EL (cell line): ENCODE measurements around the gene ANKRD62.
"Not testable (repeated sequence)": the region's sequence is repeated elsewhere in the genome, so short reads cannot be mapped to it uniquely, and the experiment has no call there.

Experiments
- DNase-seq: peaks from one replicate; pipeline ENCODE4 v3.0.0-alpha.2; 2016

ANKRD62 gene

DNA sequence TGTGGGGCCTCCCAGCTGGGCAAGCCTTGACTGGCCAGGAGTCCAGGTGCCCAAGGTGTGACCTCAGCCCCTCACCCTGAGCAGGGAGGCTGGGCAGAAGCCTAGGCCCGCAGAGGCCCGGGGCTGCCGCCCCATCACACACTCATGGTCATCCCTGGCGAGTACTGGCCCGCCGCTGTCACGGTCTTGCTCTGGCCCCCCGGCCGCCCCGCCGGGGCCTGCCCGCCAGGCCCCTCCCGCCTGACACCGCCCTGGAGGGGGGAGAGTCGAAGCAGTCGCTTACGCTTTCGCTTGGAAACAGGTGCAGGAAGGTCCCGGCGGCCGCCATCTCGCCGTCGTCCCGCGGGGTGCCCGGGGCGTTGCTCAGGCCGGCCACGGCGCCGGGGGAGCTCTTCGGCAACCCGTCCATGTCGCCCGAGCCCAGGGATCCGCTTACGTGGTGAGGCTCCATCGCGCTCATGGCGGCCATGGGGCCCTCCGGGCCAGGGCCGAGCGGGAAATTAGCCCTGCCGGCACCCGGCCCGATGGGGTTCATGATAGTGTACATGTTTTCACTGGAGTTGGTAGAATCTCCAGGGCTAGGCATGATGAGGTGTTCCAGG lies 26.6 kb upstream of the ANKRD62 start:
- DNase-seq, result no peak

- no peak for DNase-seq
These were observed 26.0 kb upstream of the ANKRD62 start for GRCh38 chr18:12067671-12068070.

DNA sequence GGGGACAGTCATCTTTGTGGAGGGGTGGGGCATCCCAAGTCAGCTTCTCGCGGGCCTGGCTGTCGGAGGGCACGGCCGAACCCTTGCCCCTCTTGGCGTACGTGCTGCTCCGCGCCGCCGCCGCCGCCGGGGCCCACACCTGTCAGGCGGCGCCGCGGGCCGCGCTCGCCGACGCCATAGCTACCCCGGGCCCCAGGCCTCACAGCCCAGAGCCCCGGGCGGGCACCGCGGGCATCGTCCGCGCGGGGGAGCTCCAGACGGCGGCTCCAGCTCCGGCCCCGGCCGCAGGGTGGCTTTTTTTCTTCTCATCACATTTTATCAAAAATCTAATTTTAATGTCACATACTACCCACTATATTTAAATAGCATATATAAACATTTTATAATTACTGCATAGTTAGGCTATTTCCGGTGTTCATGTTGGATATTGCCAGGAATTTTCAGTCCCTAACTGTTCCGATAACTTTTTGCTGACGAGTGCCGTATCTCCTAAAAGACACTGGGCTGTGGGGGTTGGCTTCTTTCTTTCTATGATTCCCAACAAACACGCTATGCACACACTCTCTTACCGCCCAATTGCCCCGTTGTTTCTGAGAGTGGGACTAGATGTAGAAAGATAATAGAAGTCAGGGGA lies 25.2 kb upstream of the ANKRD62 start:
- DNase-seq, result not testable (repeated sequence)

- no peak for DNase-seq
These were observed 24.7 kb upstream of the ANKRD62 start for GRCh38 chr18:12068950-12069320.

DNA sequence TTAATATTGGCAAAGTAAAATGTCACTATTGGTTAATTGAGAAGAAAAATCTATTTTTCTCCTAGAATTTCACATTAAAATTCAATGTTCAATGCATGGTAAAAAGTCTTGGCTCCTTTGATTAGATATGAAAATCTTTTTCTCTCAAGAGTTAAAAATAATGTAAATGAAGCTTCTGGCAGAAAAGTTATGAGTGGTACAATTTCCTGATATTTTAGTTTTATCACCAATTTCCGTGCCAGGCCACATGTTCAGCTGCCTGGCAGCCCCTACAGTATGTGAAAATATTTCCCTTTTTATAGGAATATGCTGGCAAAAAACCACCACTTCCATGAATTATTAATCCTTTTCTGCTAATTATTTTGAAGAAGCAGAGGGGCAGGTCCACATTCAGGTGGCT lies 22.6 kb upstream of the ANKRD62 start:
- DNase-seq, result not testable (repeated sequence)

GRCh38 chr18:12072996-12073395 lies 20.6 kb upstream of the ANKRD62 start:
- no peak for DNase-seq

DNA sequence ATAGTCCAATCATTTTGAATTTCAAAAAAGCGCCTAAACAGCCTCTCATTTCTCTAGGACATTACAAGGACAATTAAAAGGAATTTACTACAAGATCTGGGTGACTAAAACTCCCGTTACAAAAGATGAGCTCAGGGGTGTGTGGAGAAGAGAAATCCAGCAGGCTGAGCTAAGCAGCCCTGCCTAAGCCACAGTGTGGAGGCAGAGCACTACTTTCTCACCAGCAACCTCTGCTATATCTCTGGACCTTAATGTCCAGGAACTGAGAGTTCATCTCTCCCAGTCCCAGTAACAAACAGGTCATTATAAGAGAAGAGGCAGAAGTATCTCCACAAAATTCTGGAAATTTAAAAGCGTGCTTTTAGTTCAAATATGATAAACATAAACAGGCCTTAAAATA lies 18.9 kb upstream of the ANKRD62 start:
- no peak for DNase-seq

GRCh38 chr18:12076424-12077140 lies 17.1 kb upstream of the ANKRD62 start:
- peak; percentile 21 for DNase-seq

- not testable (repeated sequence) for DNase-seq
These were observed 15.6 kb upstream of the ANKRD62 start for GRCh38 chr18:12077994-12078393.

GRCh38 chr18:12079491-12080237 lies 14.0 kb upstream of the ANKRD62 start:
- DNase-seq, result peak; percentile 49

DNA sequence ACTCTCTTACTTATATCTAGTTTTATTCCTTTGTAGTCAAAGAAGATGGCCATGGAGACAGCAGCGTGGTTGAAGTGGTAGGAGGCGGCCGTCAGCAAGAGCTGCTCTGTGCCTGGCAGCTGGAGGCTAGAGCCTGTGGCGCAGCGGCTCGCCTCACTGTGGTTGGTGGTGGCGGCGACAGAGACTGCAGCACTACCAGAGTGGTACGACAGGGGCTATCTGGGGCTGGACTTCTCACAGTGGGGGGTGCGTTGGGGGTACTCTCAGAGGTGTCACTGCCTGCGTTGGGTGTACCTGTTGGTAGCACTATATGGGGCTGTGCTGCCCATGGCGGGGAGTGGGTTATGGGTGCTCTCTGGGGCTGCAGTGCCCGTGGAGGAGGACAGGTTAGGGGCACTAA lies 8.5 kb upstream of the ANKRD62 start:
- no peak for DNase-seq

DNA sequence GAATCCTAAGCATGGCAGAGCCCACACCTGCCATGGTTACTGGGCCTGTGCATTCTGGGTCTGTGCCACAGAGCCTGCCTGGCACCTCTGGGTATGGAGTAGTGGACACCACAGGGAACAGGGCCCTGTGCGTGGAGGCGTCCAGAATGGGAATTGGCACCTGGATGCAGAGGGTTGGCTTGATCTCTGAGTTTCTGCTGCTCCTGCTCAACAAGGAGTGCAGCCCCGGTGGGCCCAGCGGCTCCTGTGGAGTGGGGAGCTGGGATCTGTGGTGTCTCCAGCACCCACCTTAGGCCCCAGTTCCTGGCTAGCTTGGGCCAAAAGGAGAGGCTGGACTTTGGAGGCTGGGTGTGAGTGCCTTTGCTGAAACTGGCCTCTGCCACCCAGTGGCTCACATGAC lies 7.9 kb upstream of the ANKRD62 start:
- DNase-seq, result no peak

DNA sequence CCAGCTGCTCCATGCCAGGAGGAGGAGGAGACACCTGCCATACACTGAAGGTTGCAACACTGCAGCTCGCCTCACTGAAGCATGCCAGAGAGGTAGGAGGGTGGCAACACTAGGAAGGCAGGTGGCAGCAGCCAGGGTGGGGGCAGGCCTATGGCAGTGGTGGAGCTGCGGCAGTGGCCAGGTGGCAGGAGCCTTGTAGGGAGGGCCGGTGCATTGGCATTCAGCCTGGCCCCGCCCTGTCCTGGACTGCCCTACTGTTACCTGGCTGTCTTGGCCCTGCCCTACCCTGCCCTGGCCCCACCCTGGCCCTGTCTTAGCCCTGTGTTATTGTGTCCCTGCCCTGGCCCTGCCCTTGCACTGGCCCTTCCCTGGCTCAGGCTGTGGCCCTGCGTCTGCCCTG lies 7.4 kb upstream of the ANKRD62 start:
- DNase-seq, result no peak

GRCh38 chr18:12086677-12087470 lies 6.8 kb upstream of the ANKRD62 start:
- no peak for DNase-seq

GRCh38 chr18:12087471-12088025 lies 6.1 kb upstream of the ANKRD62 start:
- DNase-seq, result no peak

DNA sequence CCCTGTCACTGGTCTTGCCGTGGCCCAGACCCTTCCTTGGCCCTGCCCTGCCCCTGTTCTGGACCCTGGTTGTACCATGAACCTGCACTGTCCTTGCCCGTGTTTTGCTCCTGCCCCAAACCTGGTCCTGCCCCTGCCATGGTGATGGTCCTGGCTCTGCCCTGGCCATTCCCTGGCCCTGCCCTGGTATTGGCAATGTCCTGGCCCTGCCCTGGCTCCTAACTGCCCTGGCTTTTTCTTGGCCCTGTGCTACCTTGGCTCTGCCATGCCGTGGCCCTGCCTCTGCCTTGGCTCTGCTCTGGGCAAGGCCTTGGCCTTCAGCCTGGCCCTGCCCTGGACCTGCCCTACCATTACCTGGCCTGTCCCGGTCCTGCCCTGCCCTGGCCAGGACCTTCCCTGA lies 5.5 kb upstream of the ANKRD62 start:
- DNase-seq, result no peak

GRCh38 chr18:12088731-12089375 lies 4.8 kb upstream of the ANKRD62 start:
- no peak for DNase-seq

GRCh38 chr18:12091538-12092141 lies 2.0 kb upstream of the ANKRD62 start:
- DNase-seq, result no peak

- DNase-seq, result no peak
These were observed 1.0 kb upstream of the ANKRD62 start for GRCh38 chr18:12092398-12093229.

- DNase-seq, result no peak
These were observed 4.7 kb downstream of the ANKRD62 start for GRCh38 chr18:12098374-12098773.

- DNase-seq, result no peak
These were observed 5.5 kb downstream of the ANKRD62 start for GRCh38 chr18:12099160-12099559.
